HepG2 (cell line): Measurements from ENCODE around the gene ESYT1. TPM values are rescaled to one million over a fixed set of nuclear protein-coding genes. Genes with fewer than 3 reads are reported as not detected.
"Not testable (repeated sequence)": the region's sequence is repeated elsewhere in the genome, so short reads cannot be mapped to it uniquely, and the experiment has no call there.

ENCODE experiments used
- ATAC-seq: fragments of 200-7000 bp; cut with Tn5 transposase; 3 replicates; pipeline ENCODE4 v1.9.1; 2020; ENCODE audit warnings: mild to moderate bottlenecking, moderate library complexity
- BruUV-seq: library from RNA; stranded (reverse); fragments of 400-500 nt; replicated peaks from 2 replicates; lab custom pipeline; 2021; lab: Mats Ljungman, UMichigan
- CTCF ChIA-PET: fragments of 300-600 bp; formaldehyde crosslinking; extraction: SDS; loops from one replicate; lab custom pipeline; 2021; ENCODE audit warnings: low total read pairs, inconsistent platforms, low intra/inter-chr PET ratio; lab: Yijun Ruan, JAX
- POLR2A ChIA-PET: fragments of 350-600 bp; sonication (Branson Sonifier 250); formaldehyde crosslinking; loops from one replicate; lab custom pipeline; 2020; ENCODE audit warnings: antibody characterized with exemption, inconsistent platforms; lab: Yijun Ruan, JAX
- DNase-seq: peaks from one replicate; pipeline ENCODE4 v3.0.0-alpha.2; 2015; ENCODE audit warnings: low spot score
- FAIRE-seq: peaks from 3 replicates; lab custom pipeline; 2011; peaks lifted over from hg19 to GRCh38; lab: Jason Lieb, UNC
- H2AFZ ChIP-seq: one replicate; pipeline ENCODE4 v1.6.1; 2011; ENCODE audit warnings: low read length, inconsistent platforms
- H3K27ac ChIP-seq: fragments of 300-600 bp; 3 replicates; pipeline ENCODE4 v1.8.0; 2011; ENCODE audit warnings: mixed run types, mild to moderate bottlenecking, mixed read lengths, low read length, inconsistent platforms; ENCODE audit not compliant: insufficient read depth; ENCODE audit errors: extremely low read length
- H3K27me3 ChIP-seq, 2 experiments: fragments of 200-600 bp in 1 of 2; 2 replicates in 1 of 2; 3 replicates in 1 of 2; pipeline versions ENCODE4 v1.6.0 to v1.8.0; 2011; ENCODE audit warnings: low read length in 2 of 2, mild to moderate bottlenecking in 2 of 2, moderate library complexity in 2 of 2, inconsistent platforms in 1 of 2; ENCODE audit not compliant: insufficient read depth in 2 of 2, control insufficient read depth in 1 of 2
- H3K36me3 ChIP-seq, 2 experiments: fragments of 200-600 bp in 1 of 2; replicated peaks in 1 of 2; 2 replicates in 1 of 2; 3 replicates in 1 of 2; pipeline versions ENCODE4 v1.5.1 to v1.8.0; 2011; ENCODE audit warnings: low read length in 2 of 2, inconsistent platforms in 1 of 2; ENCODE audit not compliant: insufficient read depth in 2 of 2, control insufficient read depth in 1 of 2
- H3K4me1 ChIP-seq: 2 replicates; pipeline ENCODE4 v1.5.1; 2012; ENCODE audit warnings: low read length, inconsistent platforms; ENCODE audit not compliant: insufficient read depth
- H3K4me2 ChIP-seq: 2 replicates; pipeline ENCODE4 v1.6.0; 2011; ENCODE audit warnings: low read depth, low read length, inconsistent platforms
- H3K4me3 ChIP-seq, 3 experiments: fragments of 200-600 bp in 1 of 3; sonication (generic), shearing (Covaris generic) in 1 of 3; replicated peaks in 1 of 3; 2 replicates each; pipeline ENCODE4 v1.5.1; 2011 to 2016; ENCODE audit warnings: low read length in 3 of 3, inconsistent platforms in 2 of 3, low read depth in 2 of 3, mild to moderate bottlenecking in 2 of 3, control low read depth in 1 of 3, mixed read lengths in 1 of 3; ENCODE audit not compliant: insufficient read depth in 1 of 3
- H3K79me2 ChIP-seq: one replicate; pipeline ENCODE4 v1.6.1; 2011; ENCODE audit warnings: low read length, inconsistent platforms; ENCODE audit not compliant: insufficient read depth
- H3K9ac ChIP-seq: 2 replicates; pipeline ENCODE4 v1.6.0; 2011; ENCODE audit warnings: mild to moderate bottlenecking, low read depth, low read length, inconsistent platforms; ENCODE audit not compliant: insufficient read depth
- H3K9me3 ChIP-seq: 2 replicates; pipeline ENCODE4 v1.5.1; 2012; ENCODE audit warnings: mild to moderate bottlenecking, low read length
- H4K20me1 ChIP-seq: 2 replicates; pipeline ENCODE4 v1.6.0; 2011; ENCODE audit warnings: inconsistent platforms, mild to moderate bottlenecking, low read length, moderate library complexity; ENCODE audit not compliant: insufficient read depth
- GABPA ChIP-seq, 2 experiments: IDR thresholded peaks; 2 replicates each; pipeline ENCODE4 v1.6.1; 2011 to 2016; ENCODE audit warnings: low read depth in 2 of 2, low read length in 1 of 2, missing biosample characterization in 1 of 2, missing genetic modification characterization in 1 of 2
- POGK ChIP-seq: sonication (generic); formaldehyde crosslinking; conservative IDR thresholded peaks from 2 replicates; pipeline ENCODE4 v1.8.0; 2022; ENCODE audit warnings: mild to moderate bottlenecking, moderate library complexity, missing genetic modification reagents
- RARG ChIP-seq: sonication (generic); formaldehyde crosslinking; IDR thresholded peaks from 2 replicates; pipeline ENCODE4 v1.4.0; 2020; ENCODE audit warnings: low read depth, mild to moderate bottlenecking, missing genetic modification reagents
- YEATS4 ChIP-seq: sonication (generic); formaldehyde crosslinking; IDR thresholded peaks from 2 replicates; pipeline ENCODE4 v1.4.0; 2020; ENCODE audit warnings: missing genetic modification reagents, borderline replicate concordance
- ZNF281 ChIP-seq: sonication (generic); formaldehyde crosslinking; IDR thresholded peaks from 2 replicates; pipeline ENCODE4 v1.4.0; 2020; ENCODE audit warnings: missing genetic modification reagents, borderline replicate concordance
- ZNF350 ChIP-seq: sonication (generic); formaldehyde crosslinking; IDR thresholded peaks from 2 replicates; pipeline ENCODE4 v1.4.0; 2020; ENCODE audit warnings: mild to moderate bottlenecking, low read depth, missing genetic modification reagents, borderline replicate concordance
- ZNF510 ChIP-seq: sonication (generic); formaldehyde crosslinking; IDR thresholded peaks from 2 replicates; pipeline ENCODE4 v1.4.0; 2020; ENCODE audit warnings: low read depth, mild to moderate bottlenecking, missing genetic modification reagents
- WGBS: methylation state at CpG from one replicate; pipeline ENCODE4 v1.1.6; 2017; ENCODE audit warnings: low lambda C conversion rate; 5-methylcytosine and 5-hydroxymethylcytosine counted together
- in situ Hi-C: cut with HindIII; loops from 2 replicates; pipeline ENCODE4 v1.10.0; 2017; ENCODE audit warnings: low pct_unique_long_range_greater_than_20kb; ENCODE audit not compliant: extremely low pct_ligation_motif_present
- intact Hi-C: fragments of 100-400 bp; cut with micrococcal nuclease; formaldehyde crosslinking; loops from one replicate; pipeline ENCODE4 v1.10.0; 2022; ENCODE audit not compliant: unreplicated experiment
- polyA plus RNA-seq, 8 experiments: library from polyadenylated mRNA; depleted of rRNA in 3 of 8; stranded (reverse) in 7 of 8; unstranded in 1 of 8; fragments of >200 nt; fragmentation: Illumina TruSeq in 4 of 8; extraction: Trizol in 4 of 8; gene quantifications; 2 replicates each; pipeline versions ENCODE4 v1.2.1 to v1.2.3, GENCODE V29; 2011 to 2016; ENCODE audit warnings: low read depth in 4 of 8, missing spikeins in 1 of 8, mixed read lengths in 1 of 8; ENCODE audit not compliant: insufficient read depth in 1 of 8
- total RNA-seq, 5 experiments: library from RNA; depleted of rRNA; stranded (reverse); fragments of >200 nt; fragmentation: Illumina TruSeq; extraction: Trizol; gene quantifications; 2 replicates each; pipeline ENCODE4 v1.2.3, GENCODE V29; 2016; ENCODE audit warnings: low read depth in 1 of 5
- TF ChIP-seq, protein P1 (sequence below): sonication (generic); formaldehyde crosslinking; IDR thresholded peaks from 2 replicates; pipeline ENCODE4 v1.9.0; 2022; ENCODE audit warnings: low read depth, missing genetic modification reagents

ESYT1 gene
- total and polyA plus RNA-seq, 2 of the 13 experiments (the other 11 are each of a cell fraction or from before 2014, with no cell fraction given) = 66.9 to 71.0 TPM

GRCh38 chr12:56155256-56155845, 27.3 kb downstream of the ESYT1 start (continued):
- TF ChIP-seq POGK (CRISPR knock-in tag) (no peak), ZNF350 (no peak), ZNF281 (CRISPR knock-in tag) (no peak), GABPA (IDR thresholded peaks at IDR 0.05; ENCODE audit: low read depth, low read length) (no peak), GABPA (CRISPR knock-in tag; IDR thresholded peaks at IDR 0.05; ENCODE audit: low read depth) (no peak), ZNF510 (no peak), YEATS4 (no peak), RARG (no peak)
- TF ChIP-seq, protein P1, sequence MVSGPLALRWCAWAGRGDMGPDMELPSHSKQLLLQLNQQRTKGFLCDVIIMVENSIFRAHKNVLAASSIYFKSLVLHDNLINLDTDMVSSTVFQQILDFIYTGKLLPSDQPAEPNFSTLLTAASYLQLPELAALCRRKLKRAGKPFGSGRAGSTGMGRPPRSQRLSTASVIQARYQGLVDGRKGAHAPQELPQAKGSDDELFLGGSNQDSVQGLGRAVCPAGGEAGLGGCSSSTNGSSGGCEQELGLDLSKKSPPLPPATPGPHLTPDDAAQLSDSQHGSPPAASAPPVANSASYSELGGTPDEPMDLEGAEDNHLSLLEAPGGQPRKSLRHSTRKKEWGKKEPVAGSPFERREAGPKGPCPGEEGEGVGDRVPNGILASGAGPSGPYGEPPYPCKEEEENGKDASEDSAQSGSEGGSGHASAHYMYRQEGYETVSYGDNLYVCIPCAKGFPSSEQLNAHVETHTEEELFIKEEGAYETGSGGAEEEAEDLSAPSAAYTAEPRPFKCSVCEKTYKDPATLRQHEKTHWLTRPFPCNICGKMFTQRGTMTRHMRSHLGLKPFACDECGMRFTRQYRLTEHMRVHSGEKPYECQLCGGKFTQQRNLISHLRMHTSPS = no peak

- intact Hi-C loops = loop anchor here (5.0 kb wide), 1 partner anchor 36 kb away; no protein-coding TSS in a partner anchor
- Histone ChIP-seq H3K4me1 (peaks cover 65% of the 10 kb centered on the region), H3K79me2 (peaks cover 38% of the 10 kb centered on the region), H3K4me3 (peak overlapping the region in 1 of 3 experiments; percentile 65; a peak in 1 of 6 replicates), H4K20me1 (peaks cover 26% of the 10 kb centered on the region), H3K27ac (peak overlapping the region; percentile 87), H3K4me2 (peak overlapping the region; percentile 71), H3K36me3 (peaks cover 14 to 23% of the 10 kb centered on the region in 2 experiments)
- WGBS = 97% methylated on average over 21 of the region's 21 CpGs
- FAIRE-seq, ATAC-seq, DNase-seq, H2AFZ ChIP-seq, H3K9ac ChIP-seq, BruUV-seq, H3K27me3 ChIP-seq, H3K9me3 ChIP-seq: not testable (repeated sequence)
- in situ Hi-C loops = loop anchor here (5.0 kb wide), 1 partner anchor 34 kb away; no protein-coding TSS in a partner anchor
- ChIA-PET POLR2A (interaction anchor here (0.7 to 1.3 kb wide), 3 partner anchors 28 to 260 kb away, joined by 3 read pairs; partner anchors contain the start of genes ESYT1 and PA2G4), CTCF (interaction anchor here (1.8 kb wide), 1 partner anchor 31 kb away, joined by 7 read pairs; no protein-coding TSS in a partner anchor)
Measured at GRCh38 chr12:56156464-56157200, 28.6 kb downstream of the ESYT1 start.
